Right cardiac atrium (tissue), 5 donors: ENCODE data around the gene R3HCC1L. TPM values are rescaled to one million over a fixed set of nuclear protein-coding genes. Genes with fewer than 3 reads are reported as not detected.

Experiments used
- ATAC-seq, 2 donors: fragments of 200-7000 bp; cut with Tn5 transposase; one replicate each; pipeline versions ENCODE4 v1.8.0 to v1.9.1; 2020; ENCODE audit warnings: moderate library complexity in 2 of 2, mild to moderate bottlenecking in 1 of 2
- DNase-seq, 3 donors: peaks; one replicate each; pipeline ENCODE4 v3.0.0-alpha.2; 2020
- H3K27ac ChIP-seq: one replicate; pipeline ENCODE4 v1.5.1; 2013; ENCODE audit warnings: mild to moderate bottlenecking, low read length, control low read depth, moderate library complexity
- H3K27me3 ChIP-seq: one replicate; pipeline ENCODE4 v1.6.1; 2013; ENCODE audit not compliant: control insufficient read depth, insufficient read depth
- H3K4me1 ChIP-seq: one replicate; pipeline ENCODE4 v1.6.1; 2013; ENCODE audit warnings: low read length; ENCODE audit not compliant: control insufficient read depth, insufficient read depth
- H3K4me3 ChIP-seq: one replicate; pipeline ENCODE4 v1.5.1; 2013; ENCODE audit warnings: low read length, control low read depth
- H3K9me3 ChIP-seq: one replicate; pipeline ENCODE4 v1.6.1; 2013; ENCODE audit warnings: low read length; ENCODE audit not compliant: control insufficient read depth
- WGBS: extraction: QIAGEN DNeasy Blood & Tissue Kit; methylation state at CpG from one replicate; pipeline ENCODE4 v1.1.7; 2013; 5-methylcytosine and 5-hydroxymethylcytosine counted together
- intact Hi-C, 4 donors: fragments of 100-400 bp; cut with DNase I; formaldehyde crosslinking; loops; one replicate each; pipeline versions ENCODE4 v1.11.0 to v1.14.0; 2022 to 2023
- polyA plus RNA-seq: library from polyadenylated mRNA; stranded (reverse); fragments of 200-250 nt; gene quantifications from one replicate; pipeline ENCODE4 v1.2.3, GENCODE V29; 2013
- total RNA-seq, 4 donors: library from RNA; stranded (reverse); fragmentation: NEBNext Ultra II Directional; extraction: Animal tissue kit (Norgen Biotek cat#: 25700); gene quantifications; one replicate each; pipeline ENCODE4 v1.2.1, GENCODE V29; 2021
- donor health status: healthy with polysubstance abuse.
- donor health status: DM: no; HTN: yes; CAD: no.
- donor health status: DM: no; HTN: no; CAD: no.
- donor health status: DM: no; HTN: yes; CAD: no; lungs with severe emphysema.
- donor health status: DM: yes; HTN: yes; CAD: no.

Gene R3HCC1L
- total and polyA plus RNA-seq, 5 donors: 4.6 to 6.4 (median 6.4) TPM

- intact Hi-C loops: no loop called here
- Histone ChIP-seq H3K27ac (no peak overlapping the region), H3K27me3 (no peaks in the 10 kb centered on the region), H3K4me3 (no peak overlapping the region), H3K9me3 (no peaks in the 10 kb centered on the region), H3K4me1 (no peaks in the 10 kb centered on the region)
- 97% methylated on average over 4 of the region's 4 CpGs for WGBS
- ATAC-seq (no peak), DNase-seq (no peak)
Measured at GRCh38 chr10:98231417-98231816, 97.0 kb downstream of the R3HCC1L start.

GRCh38 chr10:98235846-98236245, 101.4 kb downstream of the R3HCC1L start:
- intact Hi-C loops: no loop called here
- ATAC-seq: no peak
- DNase-seq: no peak
- WGBS: 57% methylated on average over 5 of the region's 5 CpGs
- no peaks in the 10 kb centered on the region for H3K4me1 ChIP-seq
- no peak overlapping the region for H3K4me3 ChIP-seq
- no peaks in the 10 kb centered on the region for H3K9me3 ChIP-seq
- no peaks in the 10 kb centered on the region for H3K27me3 ChIP-seq
- no peak overlapping the region for H3K27ac ChIP-seq

- intact Hi-C loops: no loop called here
- no peaks in the 10 kb centered on the region for H3K27me3 ChIP-seq
- WGBS: 81% methylated on average over 5 of the region's 5 CpGs
- no peak for DNase-seq
- no peak overlapping the region for H3K27ac ChIP-seq
- H3K4me3 ChIP-seq: no peak overlapping the region
- no peaks in the 10 kb centered on the region for H3K9me3 ChIP-seq
- H3K4me1 ChIP-seq: no peaks in the 10 kb centered on the region
- no peak for ATAC-seq
Measured at GRCh38 chr10:98236862-98237261, 102.4 kb downstream of the R3HCC1L start.

- no peak for ATAC-seq
- DNase-seq: no peak
- 87% methylated on average over 1 of the region's 1 CpG for WGBS
- H3K4me3 ChIP-seq: no peak overlapping the region
- no peaks in the 10 kb centered on the region for H3K9me3 ChIP-seq
- H3K4me1 ChIP-seq: no peaks in the 10 kb centered on the region
- no peaks in the 10 kb centered on the region for H3K27me3 ChIP-seq
- H3K27ac ChIP-seq: no peak overlapping the region
- intact Hi-C loops: no loop called here
Measured at GRCh38 chr10:98238391-98238790, 103.9 kb downstream of the R3HCC1L start.

GRCh38 chr10:98240524-98240923, 106.1 kb downstream of the R3HCC1L start:
- intact Hi-C loops: no loop called here
- Histone ChIP-seq H3K9me3 (no peaks in the 10 kb centered on the region), H3K4me1 (no peaks in the 10 kb centered on the region), H3K27ac (no peak overlapping the region), H3K4me3 (no peak overlapping the region), H3K27me3 (no peaks in the 10 kb centered on the region)
- DNase-seq: no peak
- 95% methylated on average over 3 of the region's 3 CpGs for WGBS
- no peak for ATAC-seq

GRCh38 chr10:98242823-98243222, 108.4 kb downstream of the R3HCC1L start:
- H3K27ac ChIP-seq: no peak overlapping the region
- H3K4me3 ChIP-seq: no peak overlapping the region
- H3K27me3 ChIP-seq: no peaks in the 10 kb centered on the region
- no peaks in the 10 kb centered on the region for H3K4me1 ChIP-seq
- DNase-seq: no peak
- WGBS: 82% methylated on average over 1 of the region's 1 CpG
- intact Hi-C loops: no loop called here
- H3K9me3 ChIP-seq: no peaks in the 10 kb centered on the region
- no peak for ATAC-seq

GRCh38 chr10:98244141-98244540, 109.7 kb downstream of the R3HCC1L start:
- no peaks in the 10 kb centered on the region for H3K27me3 ChIP-seq
- WGBS: 88% methylated on average over 5 of the region's 5 CpGs
- no peak overlapping the region for H3K4me3 ChIP-seq
- intact Hi-C loops: no loop called here
- H3K4me1 ChIP-seq: no peaks in the 10 kb centered on the region
- H3K9me3 ChIP-seq: no peaks in the 10 kb centered on the region
- DNase-seq: no peak
- no peak overlapping the region for H3K27ac ChIP-seq
- no peak for ATAC-seq

- Histone ChIP-seq H3K4me1 (no peaks in the 10 kb centered on the region), H3K27ac (no peak overlapping the region), H3K9me3 (no peaks in the 10 kb centered on the region), H3K4me3 (no peak overlapping the region), H3K27me3 (no peaks in the 10 kb centered on the region)
- 95% methylated on average over 2 of the region's 2 CpGs for WGBS
- ATAC-seq (no peak), DNase-seq (no peak)
- intact Hi-C loops: no loop called here
Measured at GRCh38 chr10:98244586-98244985, 110.1 kb downstream of the R3HCC1L start.

- DNase-seq: no peak
- no peak for ATAC-seq
- WGBS: 67% methylated on average over 6 of the region's 6 CpGs
- H3K4me1 ChIP-seq: no peaks in the 10 kb centered on the region
- H3K4me3 ChIP-seq: no peak overlapping the region
- H3K9me3 ChIP-seq: no peaks in the 10 kb centered on the region
- intact Hi-C loops: no loop called here
- H3K27ac ChIP-seq: no peak overlapping the region
- H3K27me3 ChIP-seq: no peaks in the 10 kb centered on the region
Measured at GRCh38 chr10:98246911-98247805, 112.7 kb downstream of the R3HCC1L start.

GRCh38 chr10:98248018-98248417, 113.6 kb downstream of the R3HCC1L start:
- intact Hi-C loops: no loop called here
- H3K27me3 ChIP-seq: no peaks in the 10 kb centered on the region

GRCh38 chr10:98249134-98249533, 114.7 kb downstream of the R3HCC1L start:
- Histone ChIP-seq H3K4me1 (no peaks in the 10 kb centered on the region), H3K27ac (no peak overlapping the region), H3K4me3 (no peak overlapping the region), H3K9me3 (no peaks in the 10 kb centered on the region), H3K27me3 (no peaks in the 10 kb centered on the region)
- ATAC-seq (no peak), DNase-seq (no peak)
- 87% methylated on average over 3 of the region's 3 CpGs for whole genome bisulfite sequencing
- intact Hi-C loops: no loop called here

More at GRCh38 chr10:98248018-98248417, 113.6 kb downstream of the R3HCC1L start:
- Histone ChIP-seq H3K4me3 (no peak overlapping the region), H3K27ac (no peak overlapping the region), H3K9me3 (no peaks in the 10 kb centered on the region), H3K4me1 (no peaks in the 10 kb centered on the region)
- DNase-seq (no peak), ATAC-seq (no peak)
- 94% methylated on average over 4 of the region's 4 CpGs for WGBS
